Upper lobe of left lung (tissue), 6 donors: ENCODE data around the gene SUPT5H. TPM values are rescaled to one million over a fixed set of nuclear protein-coding genes. Genes with fewer than 3 reads are reported as not detected.

Experiments used
- ATAC-seq, 2 donors: fragments of 200-7000 bp; cut with Tn5 transposase; one replicate each; pipeline ENCODE4 v1.9.1; 2022; ENCODE audit warnings: mild to moderate bottlenecking in 2 of 2, moderate library complexity in 2 of 2; ENCODE audit not compliant: low FRiP score in 2 of 2
- DNase-seq, 2 donors: peaks; one replicate each; pipeline ENCODE4 v3.0.0-alpha.2; 2019 to 2020
- H3K27ac ChIP-seq, 4 donors: fragments of 200-600 bp; sonication (generic); one replicate each; pipeline ENCODE4 v1.5.1; 2016 to 2019
- H3K27me3 ChIP-seq, 4 donors: fragments of 200-600 bp; sonication (generic); one replicate each; pipeline ENCODE4 v1.5.1; 2017 to 2019
- H3K36me3 ChIP-seq, 4 donors: fragments of 200-600 bp; sonication (generic); one replicate each; pipeline ENCODE4 v1.5.1; 2016 to 2019
- H3K4me1 ChIP-seq, 4 donors: fragments of 200-600 bp; sonication (generic); one replicate each; pipeline ENCODE4 v1.5.1; 2018 to 2019
- H3K4me3 ChIP-seq, 4 donors: fragments of 200-600 bp; sonication (generic); one replicate each; pipeline ENCODE4 v1.5.1; 2017 to 2019; ENCODE audit warnings: mild to moderate bottlenecking in 2 of 4, moderate library complexity in 1 of 4
- H3K9me3 ChIP-seq, 4 donors: fragments of 200-600 bp; sonication (generic); one replicate each; pipeline ENCODE4 v1.5.1; 2018 to 2019
- EP300 ChIP-seq, 4 donors: sonication (generic); formaldehyde crosslinking; IDR thresholded peaks; one replicate each; pipeline ENCODE4 v1.5.1; 2017; ENCODE audit warnings: antibody characterized with exemption in 4 of 4, control low read depth in 2 of 4
- POLR2A ChIP-seq, 4 donors: fragments of 450-650 bp; IDR thresholded peaks; one replicate each; pipeline ENCODE4 v1.5.1; 2016 to 2017; ENCODE audit warnings: antibody characterized with exemption in 4 of 4, mild to moderate bottlenecking in 2 of 4
- POLR2AphosphoS5 ChIP-seq, 2 donors: sonication (generic); formaldehyde crosslinking; IDR thresholded peaks; one replicate each; pipeline ENCODE4 v1.5.1; 2017; ENCODE audit warnings: antibody characterized with exemption in 2 of 2
- WGBS, 2 donors: methylation state at CpG; one replicate each; pipeline ENCODE4 v1.1.5; 2017 to 2018; 5-methylcytosine and 5-hydroxymethylcytosine counted together
- total RNA-seq, 6 donors: library from RNA; depleted of rRNA in 4 of 6; stranded (reverse); fragments of >200 nt in 4 of 6; gene quantifications; one replicate each; pipeline versions ENCODE4 v1.1.0 to v1.2.1, GENCODE V29; 2016 to 2021
- TF ChIP-seq, protein P1 (sequence below), 6 experiments: fragments of 450-650 bp in 4 of 6; fragments of 200-600 bp in 2 of 6; sonication (generic) in 2 of 6; IDR thresholded peaks; one replicate each; pipeline ENCODE4 v1.5.1; 2016 to 2019; ENCODE audit warnings: antibody characterized with exemption in 6 of 6
- donor health status: DM: no; HTN: no; CAD: no; lungs with moderate emphysema.
- donor health status: DM: no; HTN: yes; CAD: no; lungs with severe emphysema.

SUPT5H gene
- total RNA-seq, 6 donors from 2014 or later, result 94.9 to 183 (median 111) TPM

DNA sequence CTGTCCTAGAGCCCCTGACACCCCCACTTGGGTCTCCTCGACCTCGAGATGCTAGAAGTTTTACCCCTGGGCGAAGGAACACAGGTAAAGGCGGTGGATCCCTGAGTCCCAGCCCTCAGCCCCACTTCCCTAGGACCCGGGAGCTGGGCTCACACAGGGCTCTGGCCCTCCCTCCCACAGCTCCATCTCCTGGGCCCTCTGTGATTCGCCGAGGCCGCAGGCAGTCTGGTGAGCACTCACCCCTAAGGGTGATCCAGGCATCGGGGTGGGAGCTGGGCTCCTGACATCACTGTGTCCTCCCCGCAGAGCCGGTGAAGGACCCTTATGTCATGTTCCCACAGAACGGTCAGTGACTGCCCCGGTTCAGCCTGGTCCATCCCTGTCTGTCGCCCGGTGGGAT, 24.6 kb upstream of the SUPT5H start:
- WGBS, 2 donors, result 93 to 94% methylated on average over 10 to 11 of the region's 15 CpGs
- Histone ChIP-seq H3K36me3 (peaks cover 0 to 87% (median 30%) of the 10 kb centered on the region in 4 donors), H3K9me3 (no peaks in the 10 kb centered on the region), H3K4me3 (no peak overlapping the region), H3K4me1 (peaks cover 0 to 12% (median under 1%) of the 10 kb centered on the region in 4 donors), H3K27ac (no peak overlapping the region), H3K27me3 (no peaks in the 10 kb centered on the region)
- ATAC-seq, result no peak
- no peak for TF ChIP-seq EP300 (IDR thresholded peaks at IDR 0.05)
- TF ChIP-seq, protein P1, sequence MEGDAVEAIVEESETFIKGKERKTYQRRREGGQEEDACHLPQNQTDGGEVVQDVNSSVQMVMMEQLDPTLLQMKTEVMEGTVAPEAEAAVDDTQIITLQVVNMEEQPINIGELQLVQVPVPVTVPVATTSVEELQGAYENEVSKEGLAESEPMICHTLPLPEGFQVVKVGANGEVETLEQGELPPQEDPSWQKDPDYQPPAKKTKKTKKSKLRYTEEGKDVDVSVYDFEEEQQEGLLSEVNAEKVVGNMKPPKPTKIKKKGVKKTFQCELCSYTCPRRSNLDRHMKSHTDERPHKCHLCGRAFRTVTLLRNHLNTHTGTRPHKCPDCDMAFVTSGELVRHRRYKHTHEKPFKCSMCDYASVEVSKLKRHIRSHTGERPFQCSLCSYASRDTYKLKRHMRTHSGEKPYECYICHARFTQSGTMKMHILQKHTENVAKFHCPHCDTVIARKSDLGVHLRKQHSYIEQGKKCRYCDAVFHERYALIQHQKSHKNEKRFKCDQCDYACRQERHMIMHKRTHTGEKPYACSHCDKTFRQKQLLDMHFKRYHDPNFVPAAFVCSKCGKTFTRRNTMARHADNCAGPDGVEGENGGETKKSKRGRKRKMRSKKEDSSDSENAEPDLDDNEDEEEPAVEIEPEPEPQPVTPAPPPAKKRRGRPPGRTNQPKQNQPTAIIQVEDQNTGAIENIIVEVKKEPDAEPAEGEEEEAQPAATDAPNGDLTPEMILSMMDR (IDR thresholded peaks at IDR 0.05), result no peak
- no peak for TF ChIP-seq POLR2AphosphoS5 (IDR thresholded peaks at IDR 0.05)
- no peak for TF ChIP-seq POLR2A (IDR thresholded peaks at IDR 0.05)
- no peak for DNase-seq

DNA sequence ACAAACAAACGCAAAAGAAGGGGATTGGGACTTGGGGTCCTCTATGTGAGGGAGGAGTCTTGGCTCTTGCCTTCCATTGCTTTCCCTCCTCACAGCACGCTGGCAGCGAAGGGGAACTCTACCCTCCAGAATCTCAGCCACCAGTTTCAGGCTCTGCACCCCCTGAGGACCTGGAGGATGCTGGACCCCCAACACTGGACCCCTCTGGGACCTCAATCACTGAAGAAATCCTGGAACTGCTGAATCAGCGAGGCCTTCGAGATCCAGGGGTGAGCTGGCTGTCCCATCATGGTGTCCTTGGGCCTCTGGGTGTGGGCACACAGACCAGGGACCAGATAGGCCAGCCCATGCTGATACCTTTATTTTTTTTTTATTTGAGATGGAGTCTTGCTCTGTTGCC, 23.4 kb upstream of the SUPT5H start:
- 96 to 99% methylated on average over 5 of the region's 5 CpGs for WGBS, 2 donors
- ATAC-seq, result no peak
- H3K4me1 ChIP-seq, result peaks cover 0 to 7% (median 0%) of the 10 kb centered on the region in 4 donors
- no peak for TF ChIP-seq EP300 (IDR thresholded peaks at IDR 0.05)
- H3K9me3 ChIP-seq, result no peaks in the 10 kb centered on the region
- no peak overlapping the region for H3K27ac ChIP-seq
- H3K36me3 ChIP-seq, result peaks cover 0 to 76% (median 29%) of the 10 kb centered on the region in 4 donors
- DNase-seq, result no peak
- no peak overlapping the region for H3K4me3 ChIP-seq
- H3K27me3 ChIP-seq, result no peaks in the 10 kb centered on the region

DNA sequence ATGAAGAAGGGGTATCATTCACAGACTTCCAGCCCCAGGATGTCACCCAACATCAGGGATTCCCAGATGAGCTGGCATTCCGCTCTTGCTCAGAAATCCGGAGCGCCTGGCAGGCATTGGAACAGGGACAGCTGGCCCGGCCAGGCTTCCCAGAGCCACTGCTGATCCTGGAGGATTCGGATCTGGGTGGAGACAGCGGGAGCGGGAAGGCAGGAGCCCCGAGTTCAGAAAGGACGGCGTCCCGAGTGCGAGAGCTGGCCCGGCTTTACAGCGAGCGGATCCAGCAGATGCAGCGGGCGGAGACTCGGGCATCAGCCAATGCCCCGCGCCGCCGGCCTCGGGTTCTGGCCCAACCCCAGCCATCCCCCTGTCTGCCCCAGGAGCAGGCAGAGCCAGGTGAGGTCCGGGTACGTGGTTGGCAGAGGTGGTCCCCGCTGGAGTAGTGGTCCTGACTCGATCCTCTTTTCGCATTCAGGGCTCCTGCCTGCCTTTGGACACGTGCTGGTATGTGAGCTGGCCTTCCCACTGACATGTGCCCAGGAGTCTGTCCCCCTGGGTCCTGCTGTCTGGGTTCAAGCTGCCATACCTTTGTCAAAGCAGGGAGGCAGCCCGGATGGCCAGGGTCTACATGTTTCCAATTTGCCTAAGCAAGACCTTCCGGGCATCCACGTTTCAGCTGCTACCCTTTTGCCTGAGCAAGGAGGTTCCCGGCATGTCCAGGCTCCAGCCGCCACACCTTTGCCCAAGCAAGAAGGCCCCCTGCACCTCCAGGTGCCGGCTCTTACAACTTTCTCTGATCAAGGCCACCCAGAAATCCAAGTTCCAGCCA, 21.9 kb upstream of the SUPT5H start:
- Histone ChIP-seq H3K27me3 (no peaks in the 10 kb centered on the region), H3K4me3 (no peak overlapping the region), H3K36me3 (peaks cover 0 to 62% (median 24%) of the 10 kb centered on the region in 4 donors), H3K4me1 (peaks cover 3 to 8% (median 7%) of the 10 kb centered on the region in 4 donors), H3K9me3 (no peaks in the 10 kb centered on the region), H3K27ac (no peak overlapping the region)
- ATAC-seq, result no peak
- DNase-seq, result peak in 1 of 2 donors; percentile 82
- TF ChIP-seq POLR2AphosphoS5 (IDR thresholded peaks at IDR 0.05), result no peak
- TF ChIP-seq POLR2A (IDR thresholded peaks at IDR 0.05), result no peak
- TF ChIP-seq EP300 (IDR thresholded peaks at IDR 0.05), result no peak
- TF ChIP-seq, protein P1 (IDR thresholded peaks at IDR 0.05), result no peak
- 90% methylated on average over 25 to 35 of the region's 35 CpGs for WGBS, 2 donors

DNA sequence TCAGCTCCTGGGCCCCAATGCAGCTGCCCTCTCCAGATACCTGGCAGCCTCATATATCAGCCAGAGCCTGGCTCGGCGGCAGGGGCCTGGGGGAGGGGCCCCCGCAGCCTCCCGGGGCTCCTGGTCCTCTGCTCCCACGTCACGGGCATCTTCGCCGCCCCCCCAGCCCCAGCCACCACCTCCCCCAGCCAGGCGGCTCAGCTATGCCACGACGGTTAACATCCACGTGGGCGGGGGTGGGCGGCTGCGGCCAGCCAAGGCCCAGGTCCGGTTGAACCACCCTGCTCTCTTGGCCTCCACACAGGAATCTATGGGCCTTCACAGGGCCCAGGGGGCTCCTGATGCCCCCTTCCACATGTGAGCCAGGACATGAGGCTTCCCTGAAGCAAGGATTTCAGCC, 20.4 kb upstream of the SUPT5H start:
- 87 to 92% methylated on average over 2 to 13 of the region's 16 CpGs for WGBS, 2 donors
- DNase-seq (peak in 1 of 2 donors; percentile 82), ATAC-seq (no peak)
- Histone ChIP-seq H3K27me3 (no peaks in the 10 kb centered on the region), H3K4me3 (no peak overlapping the region), H3K4me1 (peaks cover 14 to 23% (median 19%) of the 10 kb centered on the region in 4 donors), H3K36me3 (peaks cover 0 to 50% (median 17%) of the 10 kb centered on the region in 4 donors), H3K27ac (no peak overlapping the region), H3K9me3 (no peaks in the 10 kb centered on the region)
- TF ChIP-seq POLR2AphosphoS5 (IDR thresholded peaks at IDR 0.05), result no peak
- no peak for TF ChIP-seq EP300 (IDR thresholded peaks at IDR 0.05)
- TF ChIP-seq, protein P1 (IDR thresholded peaks at IDR 0.05), result no peak
- no peak for TF ChIP-seq POLR2A (IDR thresholded peaks at IDR 0.05)

DNA sequence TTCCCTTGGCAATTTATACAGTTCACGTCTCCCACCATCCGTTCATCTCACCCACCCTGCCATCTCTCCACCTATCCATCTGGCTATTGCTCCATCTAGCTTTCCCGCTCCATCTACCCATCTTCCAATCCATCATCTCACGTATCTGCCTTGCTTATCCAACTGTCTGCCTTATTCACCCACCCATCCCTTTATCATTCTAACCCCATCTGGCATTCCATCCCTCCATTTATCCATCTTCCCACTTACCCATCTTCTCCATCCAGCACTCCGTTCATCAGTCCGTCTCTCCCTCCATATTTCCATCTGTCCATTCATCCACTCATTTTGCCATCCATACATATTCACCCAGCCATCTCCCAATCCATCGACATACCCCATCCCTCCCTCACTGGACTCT, 19.6 kb upstream of the SUPT5H start:
- Histone ChIP-seq H3K4me1 (peaks cover 16 to 30% (median 24%) of the 10 kb centered on the region in 4 donors), H3K27me3 (no peaks in the 10 kb centered on the region), H3K27ac (no peak overlapping the region), H3K9me3 (no peaks in the 10 kb centered on the region), H3K36me3 (peaks cover 0 to 42% (median 17%) of the 10 kb centered on the region in 4 donors), H3K4me3 (no peak overlapping the region)
- TF ChIP-seq EP300 (IDR thresholded peaks at IDR 0.05) (no peak), POLR2A (IDR thresholded peaks at IDR 0.05) (no peak), POLR2AphosphoS5 (IDR thresholded peaks at IDR 0.05) (no peak)
- TF ChIP-seq, protein P1 (IDR thresholded peaks at IDR 0.05), result no peak
- ATAC-seq (no peak), DNase-seq (no peak)
- 87 to 94% methylated on average over 7 of the region's 7 CpGs for WGBS, 2 donors
